PC-3 (cell line): Measurements from ENCODE around the gene STUB1.

Experiments
- CTCF ChIP-seq: fragments of 300-600 bp; sonication (generic); conservative IDR thresholded peaks from 2 replicates; pipeline ENCODE4 v1.5.1; 2017; ENCODE audit warnings: antibody characterized with exemption, low read depth, mild to moderate bottlenecking, low read length
- EZH2 ChIP-seq: fragments of 300-600 bp; sonication (generic); IDR thresholded peaks from one replicate; pipeline ENCODE4 v1.6.1; 2017; ENCODE audit warnings: antibody characterized with exemption, mild to moderate bottlenecking, low read length; ENCODE audit not compliant: unreplicated experiment
- EZH2phosphoT487 ChIP-seq: fragments of 300-600 bp; sonication (generic); IDR thresholded peaks from 2 replicates; pipeline ENCODE4 v1.6.1; 2018; ENCODE audit warnings: mild to moderate bottlenecking, antibody characterized with exemption, low read length, borderline replicate concordance

DNA sequence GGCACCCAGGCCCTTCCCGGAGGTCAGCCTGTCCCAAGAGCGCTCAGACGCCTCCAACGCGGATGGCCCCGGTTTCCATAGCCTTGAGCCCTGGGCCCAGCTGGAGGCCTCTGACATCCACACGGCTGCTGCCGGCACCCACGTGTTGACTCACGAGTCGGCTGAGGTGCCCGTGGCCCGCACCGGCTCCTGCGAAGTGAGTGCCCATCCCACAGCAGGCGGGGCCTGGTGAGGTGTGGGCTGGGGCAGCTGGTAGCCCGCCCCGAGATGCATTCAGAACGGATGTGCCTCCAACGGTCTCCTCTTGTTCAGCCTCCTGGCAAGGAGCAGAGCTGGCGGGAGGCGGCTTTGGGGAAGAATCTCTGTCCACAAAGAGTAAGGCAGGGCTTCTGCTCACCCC lies 28.4 kb upstream of the STUB1 start:
- no peak for TF ChIP-seq CTCF
- no peak for TF ChIP-seq EZH2
- TF ChIP-seq EZH2phosphoT487, result no peak
